ENCODE results near the gene SRSF4.
"Not testable (repeated sequence)": the region's sequence is repeated elsewhere in the genome, so short reads cannot be mapped to it uniquely, and the experiment has no call there.

SRSF4 gene

DNA sequence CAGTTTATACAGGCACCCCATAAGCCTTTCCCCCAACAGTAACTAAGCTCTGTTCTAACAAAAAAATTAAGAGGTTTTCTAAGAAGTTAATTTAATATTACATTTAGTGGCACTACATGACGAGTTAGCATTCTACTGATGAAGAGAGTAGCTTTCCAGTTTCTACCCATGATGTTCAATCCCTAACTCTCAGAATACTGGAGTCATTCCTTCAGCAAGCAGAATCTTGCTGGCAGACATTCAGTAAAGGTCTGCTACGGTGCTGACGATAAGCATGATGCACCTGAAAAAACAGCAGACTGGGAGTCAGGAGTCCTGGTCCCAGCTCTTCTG, 24.5 kb downstream of the SRSF4 start:
- H3K9me3 ChIP-seq (replicated peaks; ENCODE audit: insufficient read depth, low read length): no peaks in the 10 kb centered on the region
- DNase-seq: no peak
- TF ChIP-seq EZH2 (optimal IDR thresholded peaks at IDR 0.05; ENCODE audit: low read depth, low read length) (no peak), EZH2phosphoT487 (IDR thresholded peaks at IDR 0.05; ENCODE audit: low read length) (no peak)
- TF ChIP-seq, protein P1, sequence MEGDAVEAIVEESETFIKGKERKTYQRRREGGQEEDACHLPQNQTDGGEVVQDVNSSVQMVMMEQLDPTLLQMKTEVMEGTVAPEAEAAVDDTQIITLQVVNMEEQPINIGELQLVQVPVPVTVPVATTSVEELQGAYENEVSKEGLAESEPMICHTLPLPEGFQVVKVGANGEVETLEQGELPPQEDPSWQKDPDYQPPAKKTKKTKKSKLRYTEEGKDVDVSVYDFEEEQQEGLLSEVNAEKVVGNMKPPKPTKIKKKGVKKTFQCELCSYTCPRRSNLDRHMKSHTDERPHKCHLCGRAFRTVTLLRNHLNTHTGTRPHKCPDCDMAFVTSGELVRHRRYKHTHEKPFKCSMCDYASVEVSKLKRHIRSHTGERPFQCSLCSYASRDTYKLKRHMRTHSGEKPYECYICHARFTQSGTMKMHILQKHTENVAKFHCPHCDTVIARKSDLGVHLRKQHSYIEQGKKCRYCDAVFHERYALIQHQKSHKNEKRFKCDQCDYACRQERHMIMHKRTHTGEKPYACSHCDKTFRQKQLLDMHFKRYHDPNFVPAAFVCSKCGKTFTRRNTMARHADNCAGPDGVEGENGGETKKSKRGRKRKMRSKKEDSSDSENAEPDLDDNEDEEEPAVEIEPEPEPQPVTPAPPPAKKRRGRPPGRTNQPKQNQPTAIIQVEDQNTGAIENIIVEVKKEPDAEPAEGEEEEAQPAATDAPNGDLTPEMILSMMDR (IDR thresholded peaks at IDR 0.05; ENCODE audit: low read length): no peak
- H3K9me2 ChIP-seq (replicated peaks; ENCODE audit: insufficient read depth, low read length): no peaks in the 10 kb centered on the region
- no peak overlapping the region for H3K4me2 ChIP-seq (ENCODE audit: low read depth, low read length)
- no peaks in the 10 kb centered on the region for H3F3A ChIP-seq (ENCODE audit: insufficient read depth, low read length)
- H3K27me3 ChIP-seq (replicated peaks; ENCODE audit: insufficient read depth, low read length): no peaks in the 10 kb centered on the region
- no peaks in the 10 kb centered on the region for H3K4me1 ChIP-seq (ENCODE audit: low read length)
- H3K9ac ChIP-seq (ENCODE audit: low read length): no peak overlapping the region
- H3K36me3 ChIP-seq (replicated peaks; ENCODE audit: insufficient read depth, low read length): peaks cover 35% of the 10 kb centered on the region
- no peak overlapping the region for H3K27ac ChIP-seq (ENCODE audit: low read length)
- peaks cover 83% of the 10 kb centered on the region for H3K79me2 ChIP-seq (ENCODE audit: low read length)
- peaks cover 18% of the 10 kb centered on the region; the same call in 1 of the 2 replicates for H4K20me1 ChIP-seq (ENCODE audit: insufficient read depth, low read length)
- H2AFZ ChIP-seq (ENCODE audit: low read length): no peak overlapping the region
- no peak overlapping the region for H3K4me3 ChIP-seq (ENCODE audit: low read length)

DNA sequence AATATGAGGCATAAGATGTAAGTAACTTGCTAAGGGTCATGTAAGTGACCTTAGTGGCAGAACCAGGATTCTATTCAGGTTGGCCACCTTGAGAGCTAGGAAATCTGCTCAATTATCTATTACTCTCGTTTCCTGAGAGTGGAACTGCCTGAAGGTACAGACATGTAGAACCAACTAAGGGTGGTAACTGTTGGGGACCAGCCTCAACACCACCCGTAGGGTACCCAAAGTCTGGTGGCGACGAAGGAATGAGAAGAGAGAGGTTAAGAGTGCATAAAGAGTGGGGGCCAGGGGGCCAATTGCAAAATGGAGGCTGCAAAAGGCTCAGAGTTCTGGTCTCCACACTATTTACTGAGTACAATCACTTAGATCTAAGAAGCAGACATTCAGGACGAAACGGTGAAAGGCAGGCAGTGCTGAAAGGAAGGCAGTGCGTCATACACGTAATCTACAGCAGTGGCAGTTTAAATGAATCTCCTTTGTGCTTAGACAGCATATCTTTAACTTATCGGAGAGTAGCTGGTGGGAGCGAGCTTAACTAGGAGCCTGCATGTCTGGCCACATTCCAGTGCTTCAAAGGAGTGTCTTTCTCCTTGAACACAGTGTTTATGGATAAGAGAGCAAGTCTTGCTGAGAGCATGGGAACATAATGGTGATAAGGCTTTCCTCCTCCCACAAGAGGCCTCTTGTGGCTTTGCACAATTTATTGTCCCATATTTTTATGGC, 25.0 kb downstream of the SRSF4 start:
- H3K4me3 ChIP-seq (ENCODE audit: low read length): no peak overlapping the region
- H3K27ac ChIP-seq (ENCODE audit: low read length): no peak overlapping the region
- peaks cover 18% of the 10 kb centered on the region; the same call in 1 of the 2 replicates for H4K20me1 ChIP-seq (ENCODE audit: insufficient read depth, low read length)
- no peak overlapping the region for H3K9ac ChIP-seq (ENCODE audit: low read length)
- TF ChIP-seq, protein P1 (IDR thresholded peaks at IDR 0.05; ENCODE audit: low read length): no peak
- TF ChIP-seq EZH2 (optimal IDR thresholded peaks at IDR 0.05; ENCODE audit: low read depth, low read length) (no peak), EZH2phosphoT487 (IDR thresholded peaks at IDR 0.05; ENCODE audit: low read length) (no peak)
- no peaks in the 10 kb centered on the region for H3F3A ChIP-seq (ENCODE audit: insufficient read depth, low read length)
- H3K27me3 ChIP-seq (replicated peaks; ENCODE audit: insufficient read depth, low read length): no peaks in the 10 kb centered on the region
- H3K9me3 ChIP-seq (replicated peaks; ENCODE audit: insufficient read depth, low read length): no peaks in the 10 kb centered on the region
- H3K4me1 ChIP-seq (ENCODE audit: low read length): no peaks in the 10 kb centered on the region
- no peak overlapping the region for H2AFZ ChIP-seq (ENCODE audit: low read length)
- peaks cover 81% of the 10 kb centered on the region for H3K79me2 ChIP-seq (ENCODE audit: low read length)
- H3K36me3 ChIP-seq (replicated peaks; ENCODE audit: insufficient read depth, low read length): peaks cover 40% of the 10 kb centered on the region
- H3K4me2 ChIP-seq (ENCODE audit: low read depth, low read length): no peak overlapping the region
- no peak for DNase-seq
- no peaks in the 10 kb centered on the region for H3K9me2 ChIP-seq (replicated peaks; ENCODE audit: insufficient read depth, low read length)

- no peaks in the 10 kb centered on the region for H3K9me2 ChIP-seq (replicated peaks; ENCODE audit: insufficient read depth, low read length)
- H3K27ac ChIP-seq (ENCODE audit: low read length): no peak overlapping the region
- H3K9me3 ChIP-seq (replicated peaks; ENCODE audit: insufficient read depth, low read length): no peaks in the 10 kb centered on the region
- no peaks in the 10 kb centered on the region for H3K27me3 ChIP-seq (replicated peaks; ENCODE audit: insufficient read depth, low read length)
- H3K79me2 ChIP-seq (ENCODE audit: low read length): peaks cover 53% of the 10 kb centered on the region
- H3K36me3 ChIP-seq (replicated peaks; ENCODE audit: insufficient read depth, low read length): peaks cover 48% of the 10 kb centered on the region
- H2AFZ ChIP-seq (ENCODE audit: low read length): no peak overlapping the region
- no peak overlapping the region for H3K4me2 ChIP-seq (ENCODE audit: low read depth, low read length)
- peaks cover 11% of the 10 kb centered on the region; the same call in 1 of the 2 replicates for H4K20me1 ChIP-seq (ENCODE audit: insufficient read depth, low read length)
- no peak overlapping the region for H3K9ac ChIP-seq (ENCODE audit: low read length)
- H3F3A ChIP-seq (ENCODE audit: insufficient read depth, low read length): 0 out of 2 replicates have a peak, but pooled peaks cover 3% of the 10 kb centered on the region
- H3K4me1 ChIP-seq (ENCODE audit: low read length): no peaks in the 10 kb centered on the region
- H3K4me3 ChIP-seq (ENCODE audit: low read length): no peak overlapping the region
- DNase-seq: no peak
- TF ChIP-seq EZH2 (optimal IDR thresholded peaks at IDR 0.05; ENCODE audit: low read depth, low read length) (no peak), EZH2phosphoT487 (IDR thresholded peaks at IDR 0.05; ENCODE audit: low read length) (no peak)
- TF ChIP-seq, protein P1 (IDR thresholded peaks at IDR 0.05; ENCODE audit: low read length): no peak
Measured at GRCh38 chr1:29152046-29152805, 29.5 kb downstream of the SRSF4 start.

- not testable (repeated sequence) for H3K4me2 ChIP-seq (ENCODE audit: low read depth, low read length); H3K27me3 ChIP-seq (replicated peaks; ENCODE audit: insufficient read depth, low read length); H3K9me2 ChIP-seq (replicated peaks; ENCODE audit: insufficient read depth, low read length); H3K9me3 ChIP-seq (replicated peaks; ENCODE audit: insufficient read depth, low read length); DNase-seq; H3K4me1 ChIP-seq (ENCODE audit: low read length); H3K4me3 ChIP-seq (ENCODE audit: low read length); H2AFZ ChIP-seq (ENCODE audit: low read length); H3K27ac ChIP-seq (ENCODE audit: low read length); H3F3A ChIP-seq (ENCODE audit: insufficient read depth, low read length); H3K9ac ChIP-seq (ENCODE audit: low read length)
- Histone ChIP-seq H4K20me1 (ENCODE audit: insufficient read depth, low read length) (peaks cover 11% of the 10 kb centered on the region; the same call in 1 of the 2 replicates), H3K36me3 (replicated peaks; ENCODE audit: insufficient read depth, low read length) (peaks cover 42% of the 10 kb centered on the region), H3K79me2 (ENCODE audit: low read length) (peaks cover 34% of the 10 kb centered on the region)
Measured at GRCh38 chr1:29150346-29150745, 31.4 kb downstream of the SRSF4 start.

Measured in MM.1S (cell line).